ENCODE data around the gene PDLIM7.

Gene PDLIM7

DNA sequence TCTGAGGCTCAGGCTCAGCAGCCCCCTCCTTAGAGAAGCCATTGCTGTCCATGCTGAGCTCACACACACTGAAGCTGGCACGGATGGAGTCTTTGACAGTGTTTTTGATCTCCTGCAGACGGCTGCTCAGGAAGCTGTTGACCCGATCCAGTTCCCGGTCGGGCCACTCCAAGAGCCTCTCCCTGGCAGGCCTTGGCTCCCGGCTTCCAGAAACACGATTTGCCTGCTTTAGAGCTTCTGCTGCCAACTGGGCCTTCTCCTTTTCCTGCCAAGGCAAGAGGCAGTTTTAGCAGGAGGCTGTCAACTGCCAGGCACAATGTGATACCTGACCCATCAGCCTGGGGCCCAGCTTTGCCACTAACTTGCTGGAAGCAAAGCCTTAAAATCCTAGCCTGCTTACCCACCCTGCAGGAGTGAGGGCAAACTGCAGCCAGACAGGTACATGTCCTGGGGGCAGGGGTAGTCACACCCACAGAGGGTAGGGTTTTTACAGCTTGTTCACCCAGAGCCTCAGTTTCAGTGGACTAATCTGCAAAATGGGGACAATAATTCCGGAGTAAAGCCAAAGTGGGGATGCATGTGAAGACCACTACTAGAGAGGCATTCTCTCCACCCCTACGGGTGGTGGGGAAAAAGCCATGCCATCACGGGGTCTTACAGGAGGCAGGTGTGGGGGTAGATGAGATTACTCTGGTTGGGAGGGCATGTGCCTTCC is 27.7 kb upstream of the PDLIM7 start:
- DNase-seq (ENCODE audit: low spot score) = no peak

GRCh38 chr5:177524539-177524900 is 27.1 kb upstream of the PDLIM7 start:
- DNase-seq (ENCODE audit: low spot score) = no peak

DNA sequence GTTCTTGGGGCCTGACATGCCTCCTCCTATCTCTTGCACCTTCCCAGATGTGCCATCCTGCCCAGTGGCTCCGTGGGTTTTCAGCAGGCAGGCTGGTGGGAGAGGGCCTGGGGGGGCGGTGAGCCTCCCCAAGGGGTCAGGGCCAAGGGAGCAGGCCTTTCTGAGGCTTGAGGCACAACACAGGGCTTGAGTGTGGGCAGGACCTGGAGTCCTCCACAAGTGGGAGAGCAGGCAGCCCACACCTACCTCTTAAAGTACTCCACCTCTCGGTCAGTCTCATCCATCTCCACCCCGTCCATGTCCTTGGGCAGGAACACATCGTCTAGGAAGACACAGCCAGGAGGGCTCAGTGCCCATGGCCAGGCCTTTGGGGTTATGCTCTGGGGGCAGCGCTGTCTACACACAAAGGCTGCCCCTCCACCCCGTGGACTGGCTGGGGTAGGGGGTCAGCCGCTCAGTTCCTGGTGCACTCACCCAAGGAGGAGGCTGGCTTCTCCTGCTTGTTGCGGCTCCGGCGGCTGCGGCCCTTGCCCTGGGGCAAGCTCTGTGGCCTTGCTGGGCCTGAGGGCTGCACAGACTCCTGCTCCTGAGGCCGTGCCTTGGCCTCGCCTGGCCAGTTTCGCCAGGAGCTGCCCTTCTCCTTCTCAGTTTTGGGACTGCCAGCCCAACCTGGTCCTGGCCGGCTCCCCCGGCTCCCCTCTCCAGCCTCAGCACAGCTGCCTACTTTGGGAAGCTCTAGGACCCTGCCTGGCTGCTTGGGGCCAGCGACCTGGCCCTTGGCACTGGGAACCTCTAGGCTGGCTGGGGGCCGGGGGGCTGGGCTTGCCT is 26.5 kb upstream of the PDLIM7 start:
- no peak for DNase-seq (ENCODE audit: low spot score)

- DNase-seq (ENCODE audit: low spot score) = no peak
These were observed 23.6 kb upstream of the PDLIM7 start for GRCh38 chr5:177520916-177521513.

DNA sequence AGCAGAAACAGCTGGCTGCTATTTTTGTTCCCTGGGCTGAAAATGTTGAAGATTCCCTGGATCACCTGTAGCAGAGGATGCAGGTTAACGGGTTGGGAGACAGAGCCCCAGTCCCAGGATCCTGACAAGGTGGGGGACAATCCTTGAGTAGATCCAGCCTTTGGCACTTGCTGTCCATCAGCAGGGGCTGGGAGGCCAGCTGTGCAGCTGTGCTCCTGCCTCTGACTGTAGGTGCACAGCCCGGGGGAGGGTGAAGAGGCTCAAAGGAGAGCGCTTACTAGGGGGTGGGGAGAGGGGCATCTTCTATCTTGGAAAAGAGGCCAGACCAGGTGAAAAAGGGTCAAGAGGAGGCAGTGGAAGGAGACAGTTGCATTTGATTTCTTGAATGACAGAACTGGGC is 22.9 kb upstream of the PDLIM7 start:
- no peak for DNase-seq (ENCODE audit: low spot score)

DNA sequence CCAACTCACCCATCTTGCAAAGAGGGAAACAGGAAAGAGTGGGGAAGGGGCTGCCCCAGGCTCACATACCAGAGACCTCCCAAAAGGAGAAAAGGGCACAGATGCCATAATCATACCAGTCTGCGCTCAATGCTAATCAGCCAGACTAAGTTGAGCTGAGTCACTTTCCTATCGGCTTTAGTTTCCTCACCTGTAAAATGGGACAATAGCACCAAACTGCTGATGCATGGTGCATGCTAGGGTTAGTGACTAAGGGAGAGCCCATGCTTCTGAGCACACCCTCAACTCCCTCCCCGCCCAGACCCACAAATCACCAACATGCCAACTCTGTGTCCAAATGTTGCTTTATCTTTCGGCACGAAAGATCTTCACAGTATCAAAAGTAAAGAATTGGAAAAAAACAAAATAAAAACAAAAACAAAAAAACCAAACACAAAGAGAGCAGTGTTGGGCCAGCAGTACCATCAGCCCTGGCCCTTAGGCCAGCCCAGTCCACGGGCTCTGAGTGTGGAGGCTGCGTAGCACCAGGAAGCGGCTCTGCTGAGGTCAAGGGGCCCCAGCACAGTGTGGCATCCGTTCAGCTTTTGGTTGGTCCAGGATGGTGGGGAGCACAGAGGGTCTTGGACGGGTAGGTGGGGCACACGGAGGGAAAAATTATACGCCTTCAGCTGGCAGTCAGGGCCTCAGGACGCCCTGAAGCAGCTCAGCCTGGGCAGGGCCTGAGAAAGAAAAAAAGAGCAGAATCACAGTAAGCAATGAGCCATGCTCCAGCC is 22.2 kb upstream of the PDLIM7 start:
- DNase-seq (ENCODE audit: low spot score) = no peak

DNA sequence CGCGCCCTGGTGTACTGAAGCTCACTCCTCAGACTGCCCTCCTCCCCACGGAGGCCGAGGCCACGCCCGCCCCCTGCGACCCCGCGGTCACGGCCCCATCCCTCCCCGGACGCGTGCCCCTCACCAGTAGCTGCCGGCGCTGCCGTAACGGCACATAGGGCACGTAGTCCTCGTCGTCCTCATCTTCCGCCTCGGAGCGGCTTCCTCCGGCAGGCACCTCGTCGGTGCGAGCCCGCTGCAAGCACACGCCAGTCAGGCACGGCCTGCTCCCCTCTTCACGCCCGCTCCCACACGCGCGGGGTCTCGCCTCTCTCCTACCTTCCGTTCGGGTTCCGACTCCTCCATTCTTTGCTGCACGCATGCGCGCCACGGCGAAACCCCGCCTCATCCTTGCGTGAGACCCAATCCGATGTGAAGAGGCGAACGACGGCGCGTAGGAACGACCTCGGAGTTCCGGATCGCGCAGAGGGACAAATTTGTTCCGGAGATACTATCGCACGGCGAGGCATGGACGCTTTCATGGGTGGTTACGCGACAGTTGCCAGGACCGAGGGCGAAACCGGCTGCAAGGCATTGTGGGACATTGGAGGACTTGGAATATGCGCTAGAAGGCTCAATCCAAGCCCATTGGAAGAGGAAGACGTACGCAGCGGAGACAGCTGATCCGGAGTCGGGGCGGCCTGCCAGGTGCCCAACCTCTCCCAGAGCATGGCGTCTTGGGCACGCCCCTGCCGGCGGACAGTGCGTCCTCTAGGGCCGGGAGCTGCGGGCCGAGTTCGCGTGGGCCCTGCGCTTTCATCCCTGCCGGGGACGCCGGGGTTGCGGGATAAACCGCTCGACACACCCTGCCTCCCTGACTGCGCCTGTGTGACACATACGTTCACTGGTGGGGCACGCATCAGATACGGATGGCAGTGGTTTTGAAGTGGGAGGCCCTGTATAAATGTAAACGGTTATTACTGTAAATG is 19.5 kb upstream of the PDLIM7 start, which contains the start of gene DDX41:
DDX41 (minus strand) TSS at position 361 of the 968 bp plus-strand sequence; CDS start at position 345, 16 bp downstream.
- peak; percentile 97 for DNase-seq (ENCODE audit: low spot score)

- DNase-seq (ENCODE audit: low spot score) = no peak
These were observed 18.2 kb upstream of the PDLIM7 start for GRCh38 chr5:177515580-177515979.

- no peak for DNase-seq (ENCODE audit: low spot score)
These were observed 17.1 kb upstream of the PDLIM7 start for GRCh38 chr5:177514541-177514940.

GRCh38 chr5:177513500-177513899 is 16.1 kb upstream of the PDLIM7 start:
- DNase-seq (ENCODE audit: low spot score) = no peak

DNA sequence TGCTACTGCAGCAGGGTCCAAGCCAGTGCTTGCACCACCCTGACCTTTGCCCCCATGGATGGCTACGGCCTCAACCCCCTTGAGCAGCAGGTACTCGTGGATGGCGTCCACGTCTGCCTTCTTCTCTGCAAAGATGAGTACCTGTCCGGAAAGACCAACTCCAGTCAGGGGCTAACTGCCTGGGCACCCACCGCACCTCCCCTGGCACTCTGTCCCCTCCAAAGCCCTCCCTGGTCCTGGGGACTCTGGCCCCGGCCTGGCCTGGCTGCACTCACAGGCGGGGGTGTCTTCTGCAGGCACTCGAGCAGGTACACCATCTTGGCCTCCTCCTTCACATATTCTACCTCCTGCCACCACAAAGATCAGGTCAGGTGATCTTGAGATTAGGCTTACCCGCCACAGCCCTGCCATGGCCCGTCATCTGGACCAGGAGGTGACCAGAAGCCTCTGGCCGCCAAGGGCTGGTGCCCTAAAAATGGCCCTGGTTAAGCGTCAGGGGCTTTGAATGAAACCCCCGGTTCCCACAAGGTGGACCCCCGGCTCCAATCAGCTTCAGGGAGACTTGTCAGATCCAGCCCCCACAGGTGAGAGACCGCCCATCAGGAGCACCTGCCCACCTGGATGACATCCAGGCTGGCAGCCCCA is 15.5 kb upstream of the PDLIM7 start:
- no peak for DNase-seq (ENCODE audit: low spot score)

- DNase-seq (ENCODE audit: low spot score) = no peak
These were observed 14.6 kb upstream of the PDLIM7 start for GRCh38 chr5:177511796-177512675.

DNA sequence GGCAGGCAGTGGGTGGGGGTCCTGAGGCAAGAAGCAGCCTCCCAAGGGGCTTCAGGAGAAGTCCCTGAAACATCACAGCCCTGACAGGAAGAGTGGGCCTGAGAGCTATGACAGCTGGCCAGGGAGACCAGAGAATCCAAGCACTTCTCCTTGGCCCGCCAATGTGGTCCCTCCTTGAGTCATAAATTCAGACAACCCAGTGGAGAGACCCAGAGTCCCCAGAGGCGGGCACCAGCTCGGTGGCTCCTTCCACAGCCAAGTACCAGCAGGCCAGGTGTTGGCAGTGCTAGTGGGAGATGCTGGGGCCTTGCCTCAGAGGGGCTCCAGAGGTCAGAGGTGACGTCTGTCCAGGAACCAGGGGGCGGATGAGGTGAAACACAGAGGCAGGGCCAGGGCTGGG is 13.8 kb upstream of the PDLIM7 start:
- DNase-seq (ENCODE audit: low spot score) = no peak

- no peak for DNase-seq (ENCODE audit: low spot score)
These were observed 13.2 kb upstream of the PDLIM7 start for GRCh38 chr5:177510567-177511053.

DNA sequence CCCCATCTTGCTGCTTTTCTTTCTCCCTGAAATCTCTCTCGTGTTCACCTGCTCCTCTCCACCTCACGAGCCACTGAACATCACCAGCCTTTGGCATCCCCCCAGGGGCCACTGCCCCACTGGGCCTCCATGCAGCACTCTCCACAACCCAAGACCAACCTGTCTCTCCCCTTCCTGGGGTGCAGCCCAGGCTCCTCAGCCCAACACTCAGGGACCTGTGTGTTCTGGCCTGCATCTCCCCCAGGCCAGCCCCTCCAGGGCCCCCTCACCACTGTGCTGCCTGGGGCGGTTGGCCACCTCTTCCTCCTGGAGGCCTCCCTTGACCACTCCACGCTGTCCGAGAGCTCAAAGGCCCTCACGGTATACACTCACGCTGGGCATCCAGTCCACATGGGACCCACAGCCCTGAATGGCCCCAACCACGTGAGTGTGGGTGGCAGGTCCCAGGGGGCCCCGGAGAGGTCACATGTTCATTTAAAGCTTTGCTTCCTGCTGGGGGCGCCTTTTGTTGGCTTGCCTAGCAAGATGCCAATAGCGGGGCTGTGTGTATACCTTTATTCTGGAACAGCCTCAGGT is 12.7 kb upstream of the PDLIM7 start:
- DNase-seq (ENCODE audit: low spot score) = no peak

- no peak for DNase-seq (ENCODE audit: low spot score)
These were observed 12.1 kb upstream of the PDLIM7 start, which contains the start of gene DOK3 for GRCh38 chr5:177509381-177509951. TSS of gene DOK3 (minus strand) at chr5:177509826. CDS start at chr5:177509540, 286 bp downstream.

GRCh38 chr5:177508837-177509236 is 11.4 kb upstream of the PDLIM7 start:
- DNase-seq (ENCODE audit: low spot score) = no peak

DNA sequence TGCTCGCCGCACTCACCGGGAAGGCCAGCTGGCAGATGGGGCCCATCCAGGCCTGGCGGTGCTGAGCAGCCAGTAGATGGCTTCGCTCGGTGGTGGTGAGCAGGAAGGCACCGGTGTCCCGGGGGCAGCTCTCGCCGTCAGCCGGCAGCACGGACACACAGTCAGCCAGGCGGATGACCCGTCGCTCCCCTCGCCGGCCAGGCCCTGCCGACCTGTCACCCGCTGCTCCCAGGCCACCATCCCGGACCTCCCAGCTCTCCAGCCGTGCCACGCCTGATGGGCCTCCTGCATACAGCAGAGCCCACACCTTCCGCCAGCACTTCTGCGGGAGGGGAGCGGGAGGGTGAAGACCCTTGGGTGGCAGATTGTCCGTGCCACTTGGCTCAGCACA is 10.8 kb upstream of the PDLIM7 start:
- no peak for DNase-seq (ENCODE audit: low spot score)
